HG02938 (cell line): ENCODE data around the gene TXNDC2.
A peak's percentile ranks its signal among the peaks of the same experiment; 100 is the strongest.

Experiments
- ATAC-seq: cut with Tn5 transposase; IDR thresholded peaks from one replicate; pipeline ENCODE4 v1.9.1; 2021; ENCODE audit warnings: mild to moderate bottlenecking, moderate library complexity; ENCODE audit not compliant: unreplicated experiment

Gene TXNDC2

GRCh38 chr18:9859232-9859631 is 26.5 kb upstream of the TXNDC2 start:
- no peak for ATAC-seq

DNA sequence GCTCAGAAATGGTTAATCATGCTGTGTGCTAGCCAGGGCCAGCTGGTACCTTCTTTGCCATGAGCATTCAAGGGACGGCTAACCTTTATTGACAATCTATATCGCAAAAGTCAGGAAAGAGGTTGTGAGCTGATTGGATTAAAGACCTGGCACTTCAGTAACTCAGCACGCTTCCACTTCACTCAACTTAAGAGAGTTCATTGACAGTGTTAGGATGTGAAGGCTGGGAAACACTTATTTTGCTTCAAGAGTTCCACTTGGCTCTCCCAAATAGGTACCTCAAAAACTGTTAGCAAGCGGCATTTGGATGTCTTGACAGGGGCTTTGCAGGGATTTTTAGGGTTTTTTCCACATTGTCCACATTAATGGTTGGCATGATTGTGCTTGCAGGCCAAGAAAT is 25.1 kb upstream of the TXNDC2 start:
- ATAC-seq: no peak

DNA sequence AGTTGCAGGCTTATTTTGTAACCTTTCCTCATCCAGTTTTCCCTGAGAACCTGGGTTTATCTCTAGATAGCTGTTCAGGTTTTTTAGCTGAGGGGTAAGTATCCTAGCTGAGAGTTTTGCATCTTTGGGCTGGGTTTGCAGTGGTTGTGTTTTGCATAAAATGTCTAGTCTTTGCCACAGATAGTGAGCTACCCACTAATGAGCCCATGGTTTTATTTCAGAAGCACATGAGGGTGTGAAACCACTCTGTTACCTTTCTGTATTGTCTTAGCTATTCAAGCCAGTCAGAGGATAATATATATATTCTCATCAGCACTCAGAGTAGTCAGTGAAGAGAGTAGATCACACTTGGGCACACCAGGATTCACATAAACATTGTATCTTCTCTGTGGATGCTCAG is 24.6 kb upstream of the TXNDC2 start:
- ATAC-seq: peak; percentile 96

GRCh38 chr18:9861933-9862332 is 23.8 kb upstream of the TXNDC2 start:
- ATAC-seq: peak; percentile 63

- no peak for ATAC-seq
These were observed 23.1 kb upstream of the TXNDC2 start for GRCh38 chr18:9862686-9863085.

DNA sequence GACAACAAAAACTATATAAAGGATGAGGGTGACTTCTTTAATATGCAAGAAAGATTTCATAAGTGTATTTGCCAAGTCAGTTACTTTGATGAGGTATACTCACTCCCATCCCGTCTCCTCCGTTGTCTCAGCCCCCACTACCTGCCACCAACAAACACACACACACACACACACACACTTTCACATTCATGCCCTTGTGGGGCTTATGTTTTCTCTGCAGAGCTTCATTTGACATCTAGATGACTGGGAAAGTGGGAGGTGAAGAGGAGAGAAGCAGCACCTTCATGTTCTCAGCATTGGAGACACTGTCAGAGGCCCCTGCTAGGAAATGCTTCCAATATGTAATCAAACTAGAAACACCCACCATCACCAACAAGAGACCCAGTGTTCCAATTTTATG is 22.5 kb upstream of the TXNDC2 start:
- no peak for ATAC-seq

- ATAC-seq: no peak
These were observed 19.8 kb upstream of the TXNDC2 start for GRCh38 chr18:9865764-9866490.

GRCh38 chr18:9866627-9867026 is 19.1 kb upstream of the TXNDC2 start:
- ATAC-seq: no peak

DNA sequence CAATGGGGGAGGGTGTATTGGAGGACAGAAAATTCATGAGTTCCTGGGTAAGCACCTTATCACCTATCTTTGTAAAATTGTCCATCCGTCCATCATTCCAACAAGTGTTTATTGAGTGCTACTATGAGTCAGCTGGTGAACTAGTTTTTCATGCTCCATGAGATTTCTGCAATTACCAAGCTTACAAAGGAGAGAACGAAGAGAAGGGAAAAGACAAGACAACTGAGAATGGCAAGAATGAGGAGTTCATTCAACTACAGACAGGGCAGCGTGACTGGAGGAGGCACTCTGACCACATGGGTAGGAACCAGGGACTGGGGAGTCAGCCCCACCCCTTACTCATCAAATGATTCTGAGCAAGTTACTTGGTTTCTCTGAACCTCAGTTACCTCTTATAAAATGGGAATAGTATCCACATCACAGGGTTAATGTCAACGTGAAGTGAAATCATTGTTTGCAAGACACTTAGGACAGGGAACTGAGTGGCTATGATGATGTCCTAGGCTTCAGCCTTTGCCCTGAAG is 18.6 kb upstream of the TXNDC2 start:
- no peak for ATAC-seq

- ATAC-seq: no peak
These were observed 16.7 kb upstream of the TXNDC2 start for GRCh38 chr18:9868857-9869714.

GRCh38 chr18:9869715-9870430 is 15.9 kb upstream of the TXNDC2 start:
- peak; percentile 91 for ATAC-seq

DNA sequence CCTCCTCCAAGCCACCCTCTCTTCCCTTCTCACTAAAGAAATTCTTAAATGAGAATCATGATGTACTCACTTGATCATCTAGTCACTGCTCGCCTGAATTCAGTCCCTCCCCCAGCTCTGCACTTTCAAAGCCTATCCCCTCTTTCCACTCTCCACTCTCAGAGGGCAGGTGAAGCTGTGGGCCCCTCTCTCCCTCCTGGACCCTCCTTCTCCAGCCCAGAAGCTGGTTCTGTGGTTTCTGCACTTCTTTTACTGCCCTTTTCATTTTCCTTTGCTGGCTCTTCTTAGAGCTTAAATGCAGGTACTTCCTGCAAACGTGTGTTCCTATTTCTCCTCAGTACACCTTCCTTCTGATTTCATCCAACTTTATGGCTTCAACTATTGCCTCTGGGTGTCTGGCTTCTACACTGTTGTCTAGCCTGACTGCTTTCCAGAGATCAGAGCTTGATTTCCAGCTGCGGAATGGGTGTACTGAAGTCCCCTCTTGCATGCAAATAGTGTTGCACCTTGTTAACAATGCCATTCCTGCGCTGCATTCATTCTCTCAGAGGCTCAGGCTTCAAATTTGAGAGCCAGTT is 15.3 kb upstream of the TXNDC2 start:
- ATAC-seq: no peak

GRCh38 chr18:9871244-9871746 is 14.5 kb upstream of the TXNDC2 start:
- ATAC-seq: no peak

DNA sequence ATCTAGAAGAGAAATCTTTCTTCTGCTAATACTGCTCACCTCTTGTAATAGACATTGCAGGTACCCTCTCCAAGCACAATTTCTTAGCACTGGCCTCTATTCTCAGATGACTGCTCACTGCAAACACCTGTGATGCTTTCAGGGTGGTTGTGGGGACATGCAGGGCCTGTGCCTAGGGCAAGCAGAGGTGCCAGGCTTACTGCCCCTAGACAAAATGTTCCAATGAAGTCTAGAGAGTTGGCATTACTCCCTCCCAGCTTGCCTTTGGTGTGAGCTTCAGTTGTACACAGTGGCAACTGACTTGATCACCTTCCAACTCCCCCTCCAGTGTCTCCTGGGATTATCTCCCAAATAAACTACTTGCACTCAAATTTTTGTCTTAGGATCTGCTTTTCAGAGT is 12.9 kb upstream of the TXNDC2 start:
- no peak for ATAC-seq

DNA sequence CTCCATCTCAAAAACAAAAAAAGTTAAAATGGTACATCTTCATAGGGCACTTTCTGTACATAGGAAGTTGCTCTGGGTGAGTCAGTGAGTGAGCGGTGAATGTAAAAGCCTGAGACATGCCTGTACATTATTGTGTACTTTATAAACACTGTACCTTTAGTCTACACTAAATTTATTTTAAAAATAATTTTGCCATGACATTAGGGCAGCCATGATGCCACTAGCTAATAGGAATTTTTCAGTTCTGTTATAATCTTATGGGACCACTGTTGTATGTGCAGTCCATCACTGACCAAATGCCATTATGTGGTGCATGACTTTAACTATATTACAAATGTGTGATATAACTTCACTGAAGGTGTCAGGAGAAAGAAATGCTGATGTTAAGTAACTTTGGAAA is 11.0 kb upstream of the TXNDC2 start:
- ATAC-seq: no peak

GRCh38 chr18:9876212-9876866 is 9.4 kb upstream of the TXNDC2 start:
- ATAC-seq: no peak

- ATAC-seq: peak; percentile 42
These were observed 8.7 kb upstream of the TXNDC2 start for GRCh38 chr18:9876867-9877654.

- ATAC-seq: no peak
These were observed 8.1 kb upstream of the TXNDC2 start for GRCh38 chr18:9877655-9878014.

DNA sequence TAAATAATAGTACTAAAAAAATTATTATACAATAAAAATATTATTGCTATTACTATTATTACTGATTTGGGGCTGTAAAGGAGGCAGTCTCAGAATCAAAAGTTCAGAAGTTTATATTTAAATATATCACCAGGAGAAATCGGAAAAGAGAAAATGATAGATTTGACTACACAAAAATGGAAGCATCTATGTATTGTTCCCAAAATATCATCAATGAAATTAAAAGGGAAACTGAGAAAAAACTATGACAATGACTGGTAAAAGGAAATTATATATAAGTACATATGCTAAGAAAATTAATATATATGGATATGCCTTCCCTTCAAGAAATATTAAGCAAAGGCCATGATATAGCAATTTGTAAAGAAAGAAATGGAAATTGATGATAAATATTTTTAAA is 7.7 kb upstream of the TXNDC2 start:
- no peak for ATAC-seq
